ENCODE results near the gene PRAME. TPM values are rescaled to one million over a fixed set of nuclear protein-coding genes. Genes with fewer than 3 reads are reported as not detected.
"Not testable (repeated sequence)": the region's sequence is repeated elsewhere in the genome, so short reads cannot be mapped to it uniquely, and the experiment has no call there.

Gene PRAME
- total and polyA plus RNA-seq, 10 of the 15 experiments (the other 5 are each of a cell fraction or from before 2014, with no cell fraction given), result 0.40 to 2.5 (median 0.65) TPM

DNA sequence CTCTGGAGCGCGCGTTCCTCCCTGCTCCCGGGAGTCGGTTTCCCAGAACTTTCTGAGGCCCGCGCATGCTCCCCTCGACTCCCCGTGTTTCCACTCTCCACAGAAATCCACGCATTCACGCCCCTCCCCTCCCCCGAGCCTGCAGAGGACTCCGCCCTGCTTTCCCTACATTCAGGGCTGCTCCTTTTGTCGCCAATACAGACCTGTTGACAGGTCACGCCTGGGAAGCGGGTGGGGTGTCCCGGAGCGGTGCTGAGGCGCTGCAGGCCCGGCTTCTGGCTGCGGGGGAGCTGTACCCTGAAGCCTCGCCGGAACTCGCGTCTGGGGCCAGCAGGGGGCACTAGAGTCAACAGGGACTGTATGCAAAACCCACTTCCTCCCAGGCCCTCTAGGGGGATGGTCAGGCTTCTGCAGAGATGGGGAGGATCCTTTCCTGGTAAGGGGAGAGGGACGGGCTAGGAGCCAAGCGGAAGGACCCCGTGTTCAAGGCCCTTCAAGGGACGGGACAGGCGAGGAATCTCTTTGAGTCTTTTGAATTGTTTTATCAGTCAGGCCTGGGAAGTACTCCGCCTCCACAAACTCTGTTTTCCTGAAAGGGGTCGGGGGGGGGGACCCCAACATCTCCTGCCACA is at the start of gene PRAME (continued):
- TF ChIP-seq ZNF592 (IDR thresholded peaks at IDR 0.05) (0 out of 2 replicates have a peak, but pooled peaks have one; percentile 16), BRCA1 (IDR thresholded peaks at IDR 0.05; ENCODE audit: low read depth, low read length) (no peak), POU2F2 (IDR thresholded peaks at IDR 0.05; ENCODE audit: borderline replicate concordance, low read depth, low read length) (peak; percentile 94; the same call in 2 of the 3 replicates), SMARCA5 (IDR thresholded peaks at IDR 0.05) (0 out of 2 replicates have a peak, but pooled peaks have one; percentile 35), SPI1 (IDR thresholded peaks at IDR 0.05; ENCODE audit: borderline replicate concordance, insufficient read depth, low read depth, low read length) (peak; percentile 69; the same call in 1 of the 2 replicates), YY1 (IDR thresholded peaks at IDR 0.05; ENCODE audit: low read depth, low read length) (0 out of 2 replicates have a peak, but pooled peaks have one; percentile 17), HDGF (IDR thresholded peaks at IDR 0.05) (no peak), SMC3 (IDR thresholded peaks at IDR 0.05; ENCODE audit: borderline replicate concordance, low read length) (peak; percentile 25; the same call in 1 of the 2 replicates)
- TF ChIP-seq, protein P1, sequence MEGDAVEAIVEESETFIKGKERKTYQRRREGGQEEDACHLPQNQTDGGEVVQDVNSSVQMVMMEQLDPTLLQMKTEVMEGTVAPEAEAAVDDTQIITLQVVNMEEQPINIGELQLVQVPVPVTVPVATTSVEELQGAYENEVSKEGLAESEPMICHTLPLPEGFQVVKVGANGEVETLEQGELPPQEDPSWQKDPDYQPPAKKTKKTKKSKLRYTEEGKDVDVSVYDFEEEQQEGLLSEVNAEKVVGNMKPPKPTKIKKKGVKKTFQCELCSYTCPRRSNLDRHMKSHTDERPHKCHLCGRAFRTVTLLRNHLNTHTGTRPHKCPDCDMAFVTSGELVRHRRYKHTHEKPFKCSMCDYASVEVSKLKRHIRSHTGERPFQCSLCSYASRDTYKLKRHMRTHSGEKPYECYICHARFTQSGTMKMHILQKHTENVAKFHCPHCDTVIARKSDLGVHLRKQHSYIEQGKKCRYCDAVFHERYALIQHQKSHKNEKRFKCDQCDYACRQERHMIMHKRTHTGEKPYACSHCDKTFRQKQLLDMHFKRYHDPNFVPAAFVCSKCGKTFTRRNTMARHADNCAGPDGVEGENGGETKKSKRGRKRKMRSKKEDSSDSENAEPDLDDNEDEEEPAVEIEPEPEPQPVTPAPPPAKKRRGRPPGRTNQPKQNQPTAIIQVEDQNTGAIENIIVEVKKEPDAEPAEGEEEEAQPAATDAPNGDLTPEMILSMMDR (IDR thresholded peaks at IDR 0.05 in 2 of 3, conservative IDR thresholded peaks at IDR 0.05 in 1 of 3; ENCODE audit: control insufficient read depth in 2 of 3, extremely low read depth in 1 of 3, insufficient read depth in 1 of 3, low read depth in 3 of 3, low read length in 3 of 3), result peak; percentile 68 to 81 (median 79)

GRCh38 chr22:22608022-22608421 is 49.0 kb upstream of the PRAME start:
- H3K4me2 ChIP-seq (ENCODE audit: control insufficient read depth, insufficient read depth); RAD21 ChIA-PET (ENCODE audit: unreplicated experiment); DNase-seq (ENCODE audit: low read depth, low spot score); H3K9me3 ChIP-seq (replicated peaks; ENCODE audit: control insufficient read depth, insufficient read depth, low read length); FAIRE-seq; CTCF ChIA-PET; H3K36me3 ChIP-seq (ENCODE audit: control insufficient read depth in 2 of 2, insufficient read depth in 2 of 2, low read length in 1 of 2); BruUV-seq (replicated peaks); SMC1A ChIA-PET (ENCODE audit: uncharacterized antibody, unreplicated experiment); ATAC-seq; H3K9ac ChIP-seq (ENCODE audit: control insufficient read depth, insufficient read depth, low read length); in situ Hi-C loops (cut with MboI); H3K27me3 ChIP-seq (replicated peaks in 1 of 2; ENCODE audit: control insufficient read depth in 2 of 2, insufficient read depth in 2 of 2, low read length in 1 of 2); H2AFZ ChIP-seq (ENCODE audit: control insufficient read depth, low read depth, low read length); H3K4me3 ChIP-seq; H3K27ac ChIP-seq (ENCODE audit: control insufficient read depth, insufficient read depth); intact Hi-C loops (cut with micrococcal nuclease; ENCODE audit: unreplicated experiment); H3K79me2 ChIP-seq (ENCODE audit: control insufficient read depth, insufficient read depth, low read length); POLR2A ChIA-PET; H4K20me1 ChIP-seq (ENCODE audit: control insufficient read depth, insufficient read depth): not testable (repeated sequence)
- 97% methylated on average over 3 of the region's 3 CpGs for WGBS (ENCODE audit: insufficient coverage, insufficient replicate concordance, low lambda C conversion rate, missing lambda C conversion rate)
- peaks cover 14% of the 10 kb centered on the region for H3K4me1 ChIP-seq (ENCODE audit: control insufficient read depth, insufficient read depth, low read length)

Measured in GM12878 (cell line).